HFF-Myc (cell line): Measurements from ENCODE around the gene PALMD.

Experiments
- DNase-seq: peaks from one replicate; pipeline ENCODE4 v3.0.0-alpha.2; 2011; ENCODE audit warnings: low read depth; ENCODE audit errors: extremely low read depth
- H3K4me3 ChIP-seq: replicated peaks from 2 replicates; pipeline ENCODE4 v1.5.1; 2011; ENCODE audit warnings: low read depth, mild to moderate bottlenecking, control low read depth, low read length
- CTCF ChIP-seq: IDR thresholded peaks from 2 replicates; pipeline ENCODE4 v1.5.1; 2012; ENCODE audit warnings: mild to moderate bottlenecking, low read depth, low read length, control low read depth; ENCODE audit errors: missing control alignments

PALMD gene

GRCh38 chr1:99680270-99680669 lies 34.4 kb downstream of the PALMD start:
- no peak for TF ChIP-seq CTCF
- H3K4me3 ChIP-seq, result no peak overlapping the region
- no peak for DNase-seq

GRCh38 chr1:99681583-99681982 lies 35.7 kb downstream of the PALMD start:
- H3K4me3 ChIP-seq, result no peak overlapping the region
- DNase-seq, result no peak
- no peak for TF ChIP-seq CTCF

- TF ChIP-seq CTCF, result no peak
- H3K4me3 ChIP-seq, result no peak overlapping the region
- no peak for DNase-seq
Observed at GRCh38 chr1:99682291-99682751, 36.4 kb downstream of the PALMD start.

GRCh38 chr1:99685516-99686180 lies 39.7 kb downstream of the PALMD start:
- peak; percentile 62 for TF ChIP-seq CTCF
- peak; percentile 72 for DNase-seq
- no peak overlapping the region for H3K4me3 ChIP-seq

- no peak for TF ChIP-seq CTCF
- H3K4me3 ChIP-seq, result no peak overlapping the region
- DNase-seq, result no peak
Observed at GRCh38 chr1:99691175-99691574, 45.3 kb downstream of the PALMD start.

GRCh38 chr1:99696616-99697015 lies 50.7 kb downstream of the PALMD start:
- no peak for TF ChIP-seq CTCF
- no peak for DNase-seq
- H3K4me3 ChIP-seq, result no peak overlapping the region

GRCh38 chr1:99697580-99697979 lies 51.7 kb downstream of the PALMD start:
- DNase-seq, result no peak
- TF ChIP-seq CTCF, result no peak
- H3K4me3 ChIP-seq, result no peak overlapping the region
